LNCAP (cell line): ENCODE data around the gene SLC10A3.

Experiments
- TF ChIP-seq, protein P1 (sequence below): fragments of 450-650 bp; IDR thresholded peaks from 2 replicates; pipeline ENCODE4 v1.5.1; 2017; ENCODE audit warnings: mild to moderate bottlenecking

Gene SLC10A3

GRCh38 chrX:154449618-154450017 is 40.8 kb downstream of the SLC10A3 start:
- TF ChIP-seq, protein P1, sequence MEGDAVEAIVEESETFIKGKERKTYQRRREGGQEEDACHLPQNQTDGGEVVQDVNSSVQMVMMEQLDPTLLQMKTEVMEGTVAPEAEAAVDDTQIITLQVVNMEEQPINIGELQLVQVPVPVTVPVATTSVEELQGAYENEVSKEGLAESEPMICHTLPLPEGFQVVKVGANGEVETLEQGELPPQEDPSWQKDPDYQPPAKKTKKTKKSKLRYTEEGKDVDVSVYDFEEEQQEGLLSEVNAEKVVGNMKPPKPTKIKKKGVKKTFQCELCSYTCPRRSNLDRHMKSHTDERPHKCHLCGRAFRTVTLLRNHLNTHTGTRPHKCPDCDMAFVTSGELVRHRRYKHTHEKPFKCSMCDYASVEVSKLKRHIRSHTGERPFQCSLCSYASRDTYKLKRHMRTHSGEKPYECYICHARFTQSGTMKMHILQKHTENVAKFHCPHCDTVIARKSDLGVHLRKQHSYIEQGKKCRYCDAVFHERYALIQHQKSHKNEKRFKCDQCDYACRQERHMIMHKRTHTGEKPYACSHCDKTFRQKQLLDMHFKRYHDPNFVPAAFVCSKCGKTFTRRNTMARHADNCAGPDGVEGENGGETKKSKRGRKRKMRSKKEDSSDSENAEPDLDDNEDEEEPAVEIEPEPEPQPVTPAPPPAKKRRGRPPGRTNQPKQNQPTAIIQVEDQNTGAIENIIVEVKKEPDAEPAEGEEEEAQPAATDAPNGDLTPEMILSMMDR = no peak

DNA sequence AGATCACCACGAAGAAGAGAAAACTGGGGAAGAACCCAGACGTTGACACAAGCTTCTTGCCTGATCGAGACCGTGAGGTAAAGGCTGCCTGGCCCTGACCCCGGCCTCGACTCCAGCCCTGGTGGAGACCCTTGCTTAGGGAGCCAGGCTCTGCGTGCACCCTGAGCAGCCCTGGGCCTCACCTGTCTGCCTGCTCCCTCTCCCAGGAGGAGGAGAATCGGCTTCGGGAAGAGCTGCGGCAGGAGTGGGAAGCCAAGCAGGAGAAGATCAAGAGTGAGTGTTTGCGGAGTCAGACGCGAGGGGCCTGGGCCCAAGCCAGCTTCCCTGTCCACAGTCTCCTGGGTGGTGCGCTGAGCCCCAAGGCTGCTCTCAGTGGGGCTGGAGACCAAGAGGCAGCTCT is 41.9 kb downstream of the SLC10A3 start:
- TF ChIP-seq, protein P1 = no peak

GRCh38 chrX:154446430-154446829 is 44.0 kb downstream of the SLC10A3 start:
- TF ChIP-seq, protein P1 = no peak

- TF ChIP-seq, protein P1 = no peak
These were observed 44.7 kb downstream of the SLC10A3 start for GRCh38 chrX:154445776-154446175.

DNA sequence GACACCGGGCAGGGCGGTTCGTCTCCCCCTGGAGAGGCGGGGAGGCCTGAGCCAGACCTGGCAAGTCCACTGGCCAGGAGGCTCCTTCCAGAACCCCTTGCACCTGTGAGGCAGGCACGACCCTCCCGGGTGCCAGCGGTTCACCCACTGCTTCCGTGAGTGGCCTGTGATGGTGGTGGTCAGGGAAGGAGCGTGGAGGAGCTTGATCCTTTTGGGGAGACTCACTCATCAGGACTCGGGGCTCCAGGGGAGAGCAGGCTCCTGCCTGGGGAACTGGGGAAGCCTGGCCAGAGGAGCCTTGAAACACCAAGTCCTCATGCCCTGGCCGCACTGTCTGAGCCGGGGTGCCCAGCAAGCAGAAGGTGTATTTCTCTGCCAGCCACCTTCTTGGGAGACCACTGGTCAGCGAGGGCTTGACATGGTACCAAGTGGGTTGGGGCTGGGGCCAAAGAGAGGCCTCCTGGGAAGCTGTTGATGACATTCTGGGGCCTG is 45.6 kb downstream of the SLC10A3 start:
- TF ChIP-seq, protein P1 = no peak

- TF ChIP-seq, protein P1 = no peak
These were observed 46.3 kb downstream of the SLC10A3 start, which contains the start of gene FAM50A for GRCh38 chrX:154443992-154444754. Gene FAM50A, plus strand, starts transcription at chrX:154444141. Its CDS starts 95 bp downstream, at chrX:154444236.

DNA sequence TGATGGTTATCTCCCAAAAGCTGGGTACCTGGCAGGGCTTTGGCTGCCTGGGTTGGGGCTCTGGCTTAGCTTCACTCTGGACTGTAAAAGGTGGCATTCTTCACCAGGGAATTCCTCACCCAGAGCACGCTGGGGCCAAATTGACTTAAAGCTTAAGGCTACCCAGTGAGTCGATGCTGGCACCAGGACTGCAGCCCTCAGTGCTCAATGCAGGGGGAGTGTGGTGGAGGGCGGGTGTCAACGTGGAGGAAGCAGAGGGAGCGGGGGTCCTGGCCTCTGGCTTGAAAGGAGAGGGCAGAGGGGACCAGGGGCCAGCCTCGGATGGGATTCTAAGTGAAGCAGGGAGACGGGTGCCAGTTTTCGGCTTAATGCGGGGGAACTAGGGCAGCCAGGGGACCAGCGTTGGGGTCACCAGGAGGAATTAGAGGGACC is 46.9 kb downstream of the SLC10A3 start:
- TF ChIP-seq, protein P1 = no peak
